GM19043 (cell line): ENCODE results near the gene FMO1.
"Not testable (repeated sequence)": the region's sequence is repeated elsewhere in the genome, so short reads cannot be mapped to it uniquely, and the experiment has no call there.

Source experiments
- ATAC-seq: cut with Tn5 transposase; IDR thresholded peaks from one replicate; pipeline ENCODE4 v1.9.1; 2021; ENCODE audit warnings: low read depth; ENCODE audit not compliant: unreplicated experiment

The FMO1 gene

DNA sequence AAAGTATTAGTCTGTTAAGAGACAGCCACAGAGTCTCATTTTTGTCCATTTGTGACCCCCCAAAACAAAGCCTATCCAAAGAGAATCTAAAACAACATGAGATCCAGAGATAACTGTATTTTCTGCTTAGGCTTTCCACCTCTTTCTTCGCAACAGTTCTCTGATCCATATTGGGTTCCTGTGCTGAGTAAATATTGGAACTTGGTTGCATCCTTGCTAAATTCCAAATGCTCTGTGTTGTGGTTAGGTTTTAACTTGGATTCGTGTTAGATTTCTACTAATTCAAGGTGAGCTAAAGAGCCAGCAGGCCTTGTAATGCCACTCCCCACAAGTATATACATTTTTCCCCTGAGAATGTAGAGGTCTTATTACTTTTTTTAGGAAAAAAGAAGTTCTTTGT is 29.2 kb downstream of the FMO1 start:
- ATAC-seq, result no peak

- ATAC-seq, result no peak
Observed at GRCh38 chr1:171279234-171279633, 30.9 kb downstream of the FMO1 start.

GRCh38 chr1:171279678-171280077 is 31.4 kb downstream of the FMO1 start:
- ATAC-seq, result no peak

GRCh38 chr1:171280599-171280998 is 32.3 kb downstream of the FMO1 start:
- ATAC-seq, result no peak

- no peak for ATAC-seq
Observed at GRCh38 chr1:171286032-171286705, 37.9 kb downstream of the FMO1 start.

GRCh38 chr1:171290621-171291020 is 42.3 kb downstream of the FMO1 start:
- no peak for ATAC-seq

GRCh38 chr1:171292799-171293198 is 44.5 kb downstream of the FMO1 start:
- ATAC-seq, result no peak

DNA sequence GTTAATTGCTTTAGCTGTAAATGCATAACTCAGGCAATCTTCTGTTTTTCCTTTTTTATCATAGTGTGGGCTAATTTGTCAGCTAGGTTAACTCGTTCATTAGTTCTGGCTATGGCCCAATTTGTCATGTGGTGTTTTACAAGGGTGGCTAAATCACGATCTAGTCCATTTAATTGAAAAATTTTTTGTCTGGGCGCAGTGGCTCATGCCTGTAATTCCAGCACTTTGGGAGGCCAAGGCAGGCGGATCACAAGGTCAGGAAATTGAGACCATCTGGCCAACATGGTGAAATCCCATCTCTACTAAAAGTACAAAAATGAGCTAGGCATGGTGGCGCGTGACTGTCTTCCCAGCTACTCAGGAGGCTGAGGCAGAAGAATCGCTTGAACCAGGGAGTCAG is 47.1 kb downstream of the FMO1 start:
- not testable (repeated sequence) for ATAC-seq

GRCh38 chr1:171295821-171296220 is 47.5 kb downstream of the FMO1 start:
- ATAC-seq, result no peak

GRCh38 chr1:171296897-171297296 is 48.6 kb downstream of the FMO1 start:
- no peak for ATAC-seq

GRCh38 chr1:171298696-171299095 is 50.4 kb downstream of the FMO1 start:
- no peak for ATAC-seq

- ATAC-seq, result no peak
Observed at GRCh38 chr1:171299342-171299741, 51.0 kb downstream of the FMO1 start.

DNA sequence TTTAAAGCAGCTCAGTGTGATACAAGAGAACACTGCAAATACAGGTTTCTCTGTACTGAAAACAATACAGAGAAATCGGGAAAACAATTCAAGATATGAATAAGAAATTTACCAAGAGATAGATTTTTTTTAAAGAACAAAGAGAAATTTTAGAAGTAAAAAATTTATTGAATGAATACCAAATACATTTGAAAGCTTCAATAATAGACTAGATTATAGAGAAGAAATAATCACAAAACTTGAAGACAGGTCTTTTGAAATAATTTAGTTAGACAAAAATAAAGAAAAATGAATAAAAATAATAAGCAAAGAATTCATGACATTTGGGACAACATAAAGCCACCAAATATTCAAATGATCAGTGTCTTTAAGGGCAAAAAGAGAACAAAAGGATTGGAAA is 52.1 kb downstream of the FMO1 start:
- ATAC-seq, result no peak

DNA sequence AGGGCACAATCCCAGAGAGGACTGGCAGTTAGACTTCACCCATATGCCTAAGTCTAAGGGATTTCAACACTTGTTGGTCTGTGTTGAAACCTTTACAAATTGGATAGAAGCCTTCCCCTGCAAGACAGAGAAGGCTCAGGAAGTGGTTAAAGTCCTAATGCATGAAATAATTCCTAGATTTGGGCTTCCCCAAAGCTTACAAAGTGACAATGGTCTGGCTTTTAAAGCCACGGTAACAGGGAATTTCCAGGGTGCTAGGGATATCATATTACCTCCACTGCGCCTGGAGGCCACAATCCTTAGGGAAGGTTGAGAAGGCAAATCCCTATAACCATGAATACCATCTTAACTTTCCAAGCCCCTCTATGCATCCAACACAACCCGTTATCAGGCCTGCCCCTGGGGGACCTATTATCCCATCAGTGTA is 62.4 kb downstream of the FMO1 start:
- ATAC-seq, result no peak

DNA sequence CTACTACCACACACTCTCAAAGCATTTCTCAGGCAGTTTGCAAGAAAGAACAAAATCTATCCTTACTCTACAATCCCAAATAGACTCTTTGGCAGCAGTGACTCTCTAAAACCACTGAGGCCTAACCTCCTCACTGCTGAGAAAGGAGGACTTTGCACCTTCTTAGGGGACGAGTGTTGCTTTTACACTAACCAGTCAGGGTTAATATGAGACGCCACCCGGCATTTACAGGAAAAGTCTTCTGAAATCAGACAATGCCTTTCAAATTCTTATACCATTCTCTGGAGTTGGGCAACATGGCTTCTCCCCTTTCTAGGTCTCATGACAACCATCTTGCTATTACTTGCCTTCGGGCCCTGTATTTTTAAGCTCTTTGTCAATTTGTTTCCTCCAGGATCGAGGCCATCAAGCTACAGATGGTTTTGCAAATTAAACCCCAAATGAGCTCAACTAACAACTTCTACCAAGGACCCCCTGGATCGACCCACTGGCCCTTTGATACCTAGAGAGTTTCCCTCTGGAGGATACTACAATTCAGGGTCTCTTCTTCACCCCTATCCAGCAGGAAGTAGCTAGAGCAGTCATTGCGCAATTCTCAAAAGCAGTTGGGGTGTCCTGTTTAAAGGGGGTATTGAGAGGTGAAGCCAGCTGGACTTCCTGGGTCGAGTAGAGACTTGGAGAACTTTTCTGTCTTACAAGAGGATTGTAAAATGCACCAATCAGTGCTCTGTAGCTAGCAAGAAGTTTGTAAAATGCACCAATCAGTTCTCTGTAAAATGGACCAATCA is 63.7 kb downstream of the FMO1 start:
- ATAC-seq, result no peak

DNA sequence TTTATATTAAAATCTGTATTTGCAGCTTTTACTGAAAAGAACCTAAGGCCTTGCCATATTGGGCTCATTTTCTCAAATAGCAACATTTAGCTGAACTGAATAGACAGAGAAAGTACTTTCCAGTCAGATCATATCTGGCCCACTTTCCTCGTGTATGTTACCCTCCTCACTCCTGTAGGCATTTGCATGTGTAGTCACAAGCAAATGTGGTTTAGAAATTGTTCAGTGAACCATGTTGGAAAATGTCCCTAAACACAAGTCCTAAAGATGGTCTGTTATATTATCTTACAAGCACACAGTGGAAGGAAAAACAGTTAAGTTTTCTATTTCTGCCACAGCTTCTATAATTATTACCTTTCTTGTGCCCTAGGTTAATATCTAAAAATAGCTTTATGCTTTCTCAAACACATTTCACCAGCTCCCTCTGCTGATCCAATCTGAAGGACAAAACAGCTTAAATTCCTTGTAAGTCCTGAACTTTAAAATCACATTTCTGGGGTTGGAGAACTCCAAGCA is 65.1 kb downstream of the FMO1 start:
- ATAC-seq, result peak; percentile 51

- ATAC-seq, result peak; percentile 98
Observed at GRCh38 chr1:171313835-171314320, 65.6 kb downstream of the FMO1 start, which contains the start of gene FMO4. Gene FMO4, plus strand, starts transcription at chr1:171314183. Its CDS starts 5,643 bp downstream, at chr1:171319826.

GRCh38 chr1:171329251-171329650 is 81.0 kb downstream of the FMO1 start:
- no peak for ATAC-seq

- ATAC-seq, result no peak
Observed at GRCh38 chr1:171334024-171334640, 85.8 kb downstream of the FMO1 start.
